Eye (tissue), 1 donor: ENCODE measurements around the gene UBE2L3.
"Not testable (repeated sequence)": the region's sequence is repeated elsewhere in the genome, so short reads cannot be mapped to it uniquely, and the experiment has no call there.

Experiments used
- DNase-seq: peaks from one replicate; pipeline ENCODE4 v3.0.0-alpha.2; 2015

The UBE2L3 gene

GRCh38 chr22:21629255-21630149 is 62.0 kb downstream of the UBE2L3 start, which contains the start of gene YDJC:
YDJC (minus strand) TSS chr22:21630022; CDS start chr22:21630014, 8 bp downstream.
- DNase-seq = peak; percentile 97

GRCh38 chr22:21631025-21631424 is 63.5 kb downstream of the UBE2L3 start:
- no peak for DNase-seq

- no peak for DNase-seq
Observed at GRCh38 chr22:21632237-21632895, 64.9 kb downstream of the UBE2L3 start, which contains the start of gene CCDC116. CCDC116 (plus strand) TSS chr22:21632760; CDS start chr22:21633182, 422 bp downstream.

GRCh38 chr22:21632931-21633330 is 65.4 kb downstream of the UBE2L3 start:
- no peak for DNase-seq

- DNase-seq = no peak
Observed at GRCh38 chr22:21633481-21633880, 66.0 kb downstream of the UBE2L3 start.

GRCh38 chr22:21634081-21634480 is 66.6 kb downstream of the UBE2L3 start:
- no peak for DNase-seq

GRCh38 chr22:21634844-21635243 is 67.3 kb downstream of the UBE2L3 start:
- no peak for DNase-seq

- DNase-seq = no peak
Observed at GRCh38 chr22:21635771-21636510, 68.4 kb downstream of the UBE2L3 start.

- no peak for DNase-seq
Observed at GRCh38 chr22:21636629-21637218, 69.2 kb downstream of the UBE2L3 start.

- not testable (repeated sequence) for DNase-seq
Observed at GRCh38 chr22:21637450-21637849, 69.9 kb downstream of the UBE2L3 start.

- DNase-seq = no peak
Observed at GRCh38 chr22:21639359-21639758, 71.8 kb downstream of the UBE2L3 start.

GRCh38 chr22:21640810-21641209 is 73.3 kb downstream of the UBE2L3 start:
- no peak for DNase-seq

GRCh38 chr22:21641417-21641788 is 73.9 kb downstream of the UBE2L3 start:
- DNase-seq = no peak

- DNase-seq = peak; percentile 99
Observed at GRCh38 chr22:21641789-21642583, 74.5 kb downstream of the UBE2L3 start, which contains the start of gene SDF2L1. SDF2L1 (plus strand) TSS chr22:21642302; CDS start chr22:21642337, 35 bp downstream.

GRCh38 chr22:21642584-21643448 is 75.3 kb downstream of the UBE2L3 start:
- DNase-seq = peak; percentile 81

- no peak for DNase-seq
Observed at GRCh38 chr22:21643533-21644357, 76.2 kb downstream of the UBE2L3 start.

GRCh38 chr22:21645513-21645912 is 78.0 kb downstream of the UBE2L3 start:
- not testable (repeated sequence) for DNase-seq

- peak; percentile 97 for DNase-seq
Observed at GRCh38 chr22:21646608-21647590, 79.4 kb downstream of the UBE2L3 start.

GRCh38 chr22:21650280-21650679 is 82.8 kb downstream of the UBE2L3 start:
- DNase-seq = no peak
